Pulmonary artery endothelial cell (primary cell): ENCODE data around the gene MCU. TPM values are rescaled to one million over a fixed set of nuclear protein-coding genes. Genes with fewer than 3 reads are reported as not detected.
"Not testable (repeated sequence)": the region's sequence is repeated elsewhere in the genome, so short reads cannot be mapped to it uniquely, and the experiment has no call there.

Experiments used
- DNase-seq: peaks from one replicate; pipeline ENCODE4 v3.0.0-alpha.2; 2011; ENCODE audit warnings: low read depth, low spot score
- total RNA-seq: library from RNA; depleted of rRNA; stranded (reverse); fragments of >200 nt; gene quantifications from 2 replicates; pipeline ENCODE4 v1.2.3, GENCODE V29; 2014

The MCU gene
- total RNA-seq, result 22.4 and 29.9 TPM in 2 replicates

DNA sequence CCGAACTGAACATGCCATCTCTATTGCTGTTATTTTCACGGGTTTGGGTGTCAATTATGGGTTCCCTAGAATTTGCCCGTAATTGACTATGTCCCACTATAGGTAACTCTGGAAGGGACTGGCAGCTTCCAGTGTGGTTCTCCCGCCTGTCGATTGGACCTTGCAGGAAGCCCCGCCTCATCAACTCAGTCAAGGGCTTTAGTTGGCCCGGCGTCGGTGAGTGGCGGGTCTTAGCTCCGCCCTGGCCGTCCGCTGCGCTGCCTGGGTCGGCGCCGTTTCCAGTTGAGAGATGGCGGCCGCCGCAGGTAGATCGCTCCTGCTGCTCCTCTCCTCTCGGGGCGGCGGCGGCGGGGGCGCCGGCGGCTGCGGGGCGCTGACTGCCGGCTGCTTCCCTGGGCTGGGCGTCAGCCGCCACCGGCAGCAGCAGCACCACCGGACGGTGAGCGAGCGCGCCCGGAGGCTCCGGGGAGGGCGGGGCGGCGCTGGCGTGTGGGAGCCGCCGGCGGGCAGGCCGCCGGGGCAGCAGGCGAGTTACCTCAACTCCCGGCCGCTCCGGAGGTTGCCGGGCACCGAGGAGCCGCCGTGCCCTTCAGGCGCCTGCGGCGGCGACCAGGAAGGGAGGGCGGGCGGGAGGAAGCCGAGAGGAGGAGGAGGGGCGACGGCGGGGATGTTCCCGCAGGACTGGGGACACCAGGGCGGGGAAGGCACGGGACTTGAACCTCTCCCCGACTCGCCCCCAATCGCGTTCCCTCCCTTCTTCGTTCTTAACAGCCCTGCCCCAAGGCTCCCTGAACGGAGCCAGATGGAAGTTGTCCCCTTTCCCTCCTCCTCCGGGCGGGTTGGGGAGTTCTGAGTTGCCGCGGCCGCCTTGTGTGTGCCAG is at the start of gene MCU:
TSS of gene MCU (plus strand) at position 281 of the 881 bp plus-strand sequence. CDS start at position 290, 9 bp downstream.
- DNase-seq, result peak; percentile 91

- DNase-seq, result no peak
These were observed 49.6 kb upstream of the MCU start for GRCh38 chr10:72642318-72642717.

GRCh38 chr10:72645263-72645858 is 46.6 kb upstream of the MCU start:
- DNase-seq, result no peak

- DNase-seq, result not testable (repeated sequence)
These were observed 45.0 kb upstream of the MCU start for GRCh38 chr10:72646971-72647370.

DNA sequence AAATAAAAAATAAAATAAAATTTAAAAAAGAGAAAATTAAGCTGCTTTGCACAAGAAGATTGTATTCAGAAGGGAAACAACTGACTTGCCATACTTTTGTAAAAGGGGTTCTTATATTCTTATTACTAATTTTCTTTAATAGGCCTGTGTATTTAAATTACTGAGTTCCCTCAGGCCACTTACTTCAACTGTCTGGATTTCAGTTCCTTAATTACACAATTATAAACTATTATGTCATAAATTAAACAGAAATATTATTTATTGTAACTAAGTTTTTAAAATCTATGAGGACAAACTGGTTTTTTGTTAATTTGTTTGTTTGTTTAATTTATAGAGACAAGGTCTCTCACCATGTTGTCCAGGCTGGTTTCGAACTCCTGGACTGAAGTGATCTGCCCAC is 43.6 kb upstream of the MCU start:
- DNase-seq, result no peak

DNA sequence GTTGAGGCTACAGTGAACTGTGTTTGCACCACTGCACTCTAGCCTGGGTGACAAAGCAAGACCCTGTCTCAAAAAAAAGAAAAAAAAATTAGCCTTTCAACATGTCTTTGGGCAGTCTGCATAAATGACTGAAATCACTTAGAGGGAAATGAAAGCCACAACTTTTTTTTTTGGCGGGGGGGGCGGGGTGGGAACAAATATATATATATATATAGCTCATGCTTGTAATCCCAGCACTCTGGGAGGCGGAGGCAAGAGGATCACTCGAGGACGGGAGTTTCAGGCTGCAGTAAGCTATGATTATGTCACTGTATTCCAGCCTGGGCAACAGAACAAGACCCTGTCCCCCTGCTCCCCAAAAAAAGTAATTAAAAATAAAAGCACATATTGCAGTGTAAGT is 42.7 kb upstream of the MCU start:
- no peak for DNase-seq

- DNase-seq, result no peak
These were observed 38.4 kb upstream of the MCU start for GRCh38 chr10:72653383-72654096.

GRCh38 chr10:72654720-72655119 is 37.2 kb upstream of the MCU start:
- DNase-seq, result no peak

DNA sequence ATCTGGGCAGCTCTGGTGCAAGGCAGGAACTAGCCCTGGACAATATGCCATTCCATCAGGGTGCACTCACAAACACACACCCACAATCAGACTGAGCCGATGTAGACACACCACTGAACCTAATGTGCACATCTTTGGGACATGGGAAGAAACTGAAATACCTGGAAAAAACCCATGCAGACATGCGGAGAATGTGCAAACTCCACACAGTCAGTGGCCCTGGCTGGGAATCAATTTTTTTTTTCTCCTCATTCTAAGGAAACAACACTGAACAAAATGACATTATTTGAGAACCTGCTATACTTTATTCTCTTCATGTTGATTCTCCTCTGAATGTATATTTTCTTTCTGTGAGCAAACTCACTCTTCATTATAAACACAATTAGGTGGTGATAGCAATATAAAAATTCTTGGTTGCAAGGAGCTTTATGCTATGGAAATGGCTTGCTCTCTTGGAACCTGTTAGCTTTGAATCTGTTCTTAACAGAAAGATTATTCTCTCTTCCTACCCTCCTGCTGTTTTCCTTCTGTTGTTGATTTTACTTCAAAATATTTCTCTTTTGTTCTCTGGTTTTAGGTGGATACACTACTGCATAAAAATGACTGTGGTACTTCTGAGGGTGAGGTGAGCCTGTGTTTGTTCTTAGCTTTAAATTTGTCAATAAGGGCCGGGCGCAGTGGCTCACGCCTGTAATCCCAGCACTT is 33.1 kb upstream of the MCU start:
- DNase-seq, result no peak

GRCh38 chr10:72659694-72660093 is 32.2 kb upstream of the MCU start:
- DNase-seq, result no peak

DNA sequence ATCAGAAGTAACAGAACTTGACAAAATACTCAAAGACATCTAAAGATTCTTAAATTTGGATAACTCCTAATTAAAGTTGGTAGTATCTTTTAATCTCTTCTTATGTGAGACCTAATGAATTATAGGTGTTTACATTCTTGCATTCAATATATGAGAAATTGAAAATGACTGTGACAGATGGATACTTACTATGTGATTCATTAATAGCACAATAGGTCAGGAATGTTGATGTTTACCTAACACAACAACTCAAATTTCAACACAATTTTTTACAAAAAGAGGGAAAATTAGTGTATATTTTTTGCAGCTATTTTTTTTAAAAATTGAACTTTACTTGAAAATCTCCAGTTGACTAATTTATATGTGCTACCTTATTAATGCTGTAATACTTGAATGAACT is 31.7 kb upstream of the MCU start:
- no peak for DNase-seq

GRCh38 chr10:72661431-72661830 is 30.5 kb upstream of the MCU start:
- DNase-seq, result no peak

- DNase-seq, result no peak
These were observed 28.0 kb upstream of the MCU start for GRCh38 chr10:72663971-72664370.

- DNase-seq, result no peak
These were observed 26.0 kb upstream of the MCU start for GRCh38 chr10:72665925-72666324.

- no peak for DNase-seq
These were observed 24.6 kb upstream of the MCU start for GRCh38 chr10:72667207-72667864.

DNA sequence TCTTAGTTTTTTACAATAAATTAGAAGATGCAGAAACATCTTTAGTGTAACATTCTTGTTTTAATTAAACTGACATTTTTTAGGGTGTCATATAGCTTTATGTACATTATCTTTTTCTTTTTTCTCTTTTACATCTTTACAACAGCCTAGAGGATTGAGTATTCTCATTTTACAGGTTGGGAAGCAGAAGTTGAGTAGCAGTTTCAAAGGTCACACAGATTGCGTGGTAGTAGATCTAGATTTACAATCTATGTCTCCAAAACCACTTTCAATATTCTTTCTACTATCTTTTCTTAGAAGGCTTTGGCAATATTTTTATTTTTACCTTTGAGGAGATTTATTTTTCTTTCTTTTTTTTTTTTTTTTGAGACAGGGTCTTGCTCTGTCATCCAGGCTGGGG is 18.7 kb upstream of the MCU start:
- DNase-seq, result no peak

- DNase-seq, result not testable (repeated sequence)
These were observed 17.8 kb upstream of the MCU start for GRCh38 chr10:72674174-72674573.

DNA sequence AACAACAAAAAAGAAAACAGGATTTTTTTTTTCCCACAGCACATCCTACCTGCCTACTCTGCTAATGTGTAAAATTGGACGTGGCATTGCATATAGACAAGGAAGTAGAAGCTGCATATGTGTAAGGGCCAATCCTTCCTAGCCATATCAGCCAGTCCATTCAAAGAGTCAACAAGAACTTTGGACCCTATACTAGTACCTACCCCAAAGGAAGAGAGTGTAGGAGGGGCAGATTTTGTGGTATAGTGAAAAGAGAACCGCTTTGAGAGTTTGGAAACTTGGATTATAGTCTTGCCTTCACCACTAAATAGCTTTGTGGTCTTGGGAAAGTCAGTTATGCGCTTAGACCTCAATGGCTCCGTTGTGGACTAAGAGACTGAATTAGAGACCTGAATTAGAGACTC is 12.1 kb upstream of the MCU start:
- no peak for DNase-seq

DNA sequence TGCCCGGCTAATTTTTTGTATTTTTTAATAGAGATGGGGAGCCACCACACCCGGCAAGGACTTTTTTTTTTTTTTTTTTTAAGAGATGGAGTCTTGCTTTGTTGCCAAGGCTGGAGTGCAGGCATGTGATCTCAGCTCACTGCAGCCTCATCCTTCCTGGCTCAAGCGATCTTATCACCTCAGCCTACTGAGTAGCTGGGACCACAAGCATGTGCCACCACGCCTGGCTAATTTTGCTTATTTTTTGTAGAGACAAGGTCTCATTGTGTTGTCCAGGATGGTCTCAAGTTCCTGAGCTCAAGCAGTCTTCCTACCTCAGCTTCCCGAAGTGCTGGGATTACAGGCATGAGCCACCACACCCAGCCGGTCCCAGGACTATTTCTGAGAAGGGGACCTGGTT is 9.3 kb upstream of the MCU start:
- DNase-seq, result no peak

DNA sequence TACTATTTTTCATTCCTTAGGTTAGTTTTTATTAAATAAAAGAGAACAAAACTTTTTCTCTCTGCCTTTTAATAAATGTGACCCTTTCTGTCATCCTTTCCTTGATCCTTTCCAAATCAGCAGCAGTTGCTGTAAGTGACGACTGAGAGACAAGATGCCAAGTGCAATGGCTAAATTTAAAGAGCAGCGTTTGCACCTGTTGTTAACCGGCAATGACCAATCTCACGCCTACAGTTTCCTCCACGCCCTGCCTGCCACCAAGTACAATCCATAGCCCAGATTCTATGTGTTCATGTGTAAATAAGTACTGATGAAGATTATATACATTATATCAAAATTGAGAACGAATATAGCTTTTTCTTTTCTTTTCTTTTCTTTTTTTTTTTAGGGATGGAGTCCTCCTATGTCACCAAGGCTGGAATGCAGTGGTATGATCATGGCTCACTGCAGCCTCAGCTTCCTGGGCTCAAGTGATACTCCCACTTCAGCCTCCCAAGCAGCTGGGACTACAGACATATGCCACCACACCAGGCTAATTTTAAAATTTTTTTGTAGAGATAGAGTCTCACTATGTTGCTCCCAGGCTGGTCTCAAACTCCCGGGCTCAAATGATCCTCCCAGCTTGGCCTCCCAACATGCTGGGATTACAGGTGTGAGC is 6.5 kb upstream of the MCU start:
- DNase-seq, result no peak

- DNase-seq, result not testable (repeated sequence)
These were observed 5.5 kb upstream of the MCU start for GRCh38 chr10:72686430-72686829.
